Panc1 (cell line): Measurements from ENCODE around the gene CPNE7. TPM values are rescaled to one million over a fixed set of nuclear protein-coding genes. Genes with fewer than 3 reads are reported as not detected.

Source experiments
- ATAC-seq: fragments of 200-7000 bp; cut with Tn5 transposase; 2 replicates; pipeline ENCODE4 v1.9.1; 2020; ENCODE audit warnings: mild to moderate bottlenecking, moderate library complexity
- BruUV-seq: library from RNA; stranded (reverse); fragments of 400-500 nt; replicated peaks from 2 replicates; lab custom pipeline; 2021; lab: Mats Ljungman, UMichigan
- CTCF ChIA-PET: fragments of 300-600 bp; sonication (Branson Sonifier 250); formaldehyde crosslinking; loops from one replicate; lab custom pipeline; 2022; ENCODE audit warnings: antibody characterized with exemption; lab: Charles Lee
- POLR2A ChIA-PET: fragments of 300-600 bp; sonication (Branson Sonifier 250); formaldehyde crosslinking; loops from one replicate; lab custom pipeline; 2022; ENCODE audit warnings: antibody characterized with exemption; lab: Charles Lee
- DNase-seq: peaks from one replicate; pipeline ENCODE4 v3.0.0-alpha.2; 2010; ENCODE audit warnings: low read depth, low spot score
- H3K27ac ChIP-seq: 2 replicates; pipeline ENCODE4 v1.5.1; 2011; ENCODE audit warnings: mild to moderate bottlenecking, low read length, inconsistent platforms
- H3K27me3 ChIP-seq: fragments of 200-500 bp; sonication (Bioruptor generic); 2 replicates; pipeline ENCODE4 v1.6.0; 2014; ENCODE audit warnings: low read length, inconsistent platforms; ENCODE audit not compliant: control insufficient read depth, insufficient read depth
- H3K36me3 ChIP-seq: fragments of 200-500 bp; sonication (Bioruptor generic); 2 replicates; pipeline ENCODE4 v1.5.1; 2014; ENCODE audit warnings: inconsistent platforms, mild to moderate bottlenecking, low read length, moderate library complexity; ENCODE audit not compliant: control insufficient read depth, insufficient read depth
- H3K4me1 ChIP-seq: 2 replicates; pipeline ENCODE4 v1.5.1; 2011; ENCODE audit warnings: inconsistent platforms, mild to moderate bottlenecking, low read length, moderate library complexity; ENCODE audit not compliant: control insufficient read depth, insufficient read depth
- H3K4me3 ChIP-seq, 2 experiments: 2 replicates each; pipeline ENCODE4 v1.5.1; 2011 to 2012; ENCODE audit warnings: low read depth in 2 of 2, low read length in 2 of 2, mild to moderate bottlenecking in 2 of 2, inconsistent platforms in 1 of 2, moderate library complexity in 1 of 2
- H3K9me3 ChIP-seq: fragments of 200-500 bp; sonication (Bioruptor generic); 2 replicates; pipeline ENCODE4 v1.5.1; 2014; ENCODE audit warnings: low read depth, mild to moderate bottlenecking, inconsistent platforms, low read length, moderate library complexity; ENCODE audit not compliant: control insufficient read depth, insufficient read depth
- CTCF ChIP-seq: fragments of 450-650 bp; IDR thresholded peaks from 2 replicates; pipeline ENCODE4 v1.5.1; 2017; ENCODE audit warnings: mild to moderate bottlenecking
- POLR2AphosphoS5 ChIP-seq: IDR thresholded peaks from 2 replicates; pipeline ENCODE4 v1.6.1; 2012; ENCODE audit warnings: mild to moderate bottlenecking, low read depth, low read length, moderate library complexity
- REST ChIP-seq, 2 experiments: IDR thresholded peaks; 2 replicates each; pipeline ENCODE4 v1.6.1; 2011 to 2012; ENCODE audit warnings: low read depth in 2 of 2, control low read depth in 1 of 2, low read length in 1 of 2, mild to moderate bottlenecking in 1 of 2, moderate library complexity in 1 of 2; ENCODE audit not compliant: insufficient read depth in 1 of 2
- SIN3A ChIP-seq: IDR thresholded peaks from 2 replicates; pipeline ENCODE4 v1.6.1; 2012; ENCODE audit warnings: low read depth, mild to moderate bottlenecking, low read length, moderate library complexity, borderline replicate concordance; ENCODE audit not compliant: insufficient read depth
- TCF7L2 ChIP-seq: IDR thresholded peaks from 2 replicates; pipeline ENCODE4 v1.6.1; 2011; ENCODE audit warnings: mild to moderate bottlenecking, low read depth, low read length, inconsistent platforms
- in situ Hi-C: cut with HindIII; loops from 2 replicates; pipeline ENCODE4 v1.10.0; 2016; ENCODE audit warnings: low sequenced_read_pairs, low pct_unique_long_range_greater_than_20kb
- intact Hi-C: fragments of 100-400 bp; cut with micrococcal nuclease; formaldehyde crosslinking; loops from one replicate; pipeline ENCODE4 v1.10.0; 2022; ENCODE audit not compliant: unreplicated experiment
- total RNA-seq: library from RNA; stranded (reverse); gene quantifications from one replicate; pipeline ENCODE4 v1.2.1, GENCODE V29; 2021; ENCODE audit not compliant: unreplicated experiment

The CPNE7 gene
- total RNA-seq, 1 experiment from 2014 or later: 32.7 TPM

GRCh38 chr16:89621136-89621697, 45.7 kb downstream of the CPNE7 start:
- H3K4me3 ChIP-seq: no peak overlapping the region
- no peaks in the 10 kb centered on the region for H3K36me3 ChIP-seq
- H3K27me3 ChIP-seq: no peaks in the 10 kb centered on the region
- no peak for TF ChIP-seq SIN3A
- no peak for TF ChIP-seq REST (IDR thresholded peaks at IDR 0.05; ENCODE audit: insufficient read depth in 1 of 2, low read depth in 2 of 2, low read length in 1 of 2)
- no peak for TF ChIP-seq TCF7L2
- H3K4me1 ChIP-seq: peaks cover 6% of the 10 kb centered on the region; the same call in 1 of the 2 replicates
- intact Hi-C loops (no loop called here), in situ Hi-C loops (no loop called here)
- DNase-seq: no peak
- H3K27ac ChIP-seq: no peak overlapping the region
- no peak for ATAC-seq
- BruUV-seq: no TSS peak
- ChIA-PET POLR2A (interaction anchor here (0.6 kb wide), 1 partner anchor 9 kb away, joined by 8 read pairs; no protein-coding TSS in a partner anchor), CTCF (no interaction called here)
- no peaks in the 10 kb centered on the region for H3K9me3 ChIP-seq

- ChIA-PET CTCF (no interaction called here), POLR2A (no interaction called here)
- H3K27me3 ChIP-seq: no peaks in the 10 kb centered on the region
- H3K27ac ChIP-seq: no peak overlapping the region
- H3K4me1 ChIP-seq: peaks cover 6% of the 10 kb centered on the region; the same call in 1 of the 2 replicates
- intact Hi-C loops: no loop called here
- TF ChIP-seq CTCF: no peak
- TF ChIP-seq TCF7L2: no peak
- TF ChIP-seq POLR2AphosphoS5: no peak
- TF ChIP-seq SIN3A: no peak
- TF ChIP-seq REST (IDR thresholded peaks at IDR 0.05; ENCODE audit: insufficient read depth in 1 of 2, low read depth in 2 of 2, low read length in 1 of 2): no peak
- no peaks in the 10 kb centered on the region for H3K9me3 ChIP-seq
- BruUV-seq: no TSS peak
- DNase-seq (no peak), ATAC-seq (no peak)
- no peak overlapping the region for H3K4me3 ChIP-seq
- in situ Hi-C loops: no loop called here
- no peaks in the 10 kb centered on the region for H3K36me3 ChIP-seq
Observed at GRCh38 chr16:89621698-89622409, 46.3 kb downstream of the CPNE7 start.
